Neural cell (in vitro differentiated cells): ENCODE measurements around the gene GDPD5. TPM values are rescaled to one million over a fixed set of nuclear protein-coding genes. Genes with fewer than 3 reads are reported as not detected.

ENCODE experiments used
- H2AFZ ChIP-seq: fragments of 200-600, 300-800 bp; sonication (generic), shearing (Covaris generic); 2 replicates; pipeline ENCODE4 v1.6.0; 2014; ENCODE audit warnings: low read depth, mild to moderate bottlenecking, antibody characterized with exemption, low read length, moderate library complexity
- H3F3A ChIP-seq: fragments of 200-600 bp; shearing (Covaris generic); 2 replicates; pipeline ENCODE4 v1.6.1; 2016; ENCODE audit warnings: mild to moderate bottlenecking, moderate library complexity, mixed read lengths, antibody characterized with exemption, low read length; ENCODE audit not compliant: insufficient read depth, poor library complexity, severe bottlenecking
- H3K27ac ChIP-seq: fragments of 200-600, 300-800 bp; sonication (generic), shearing (Covaris generic); 2 replicates; pipeline ENCODE4 v1.5.1; 2014; ENCODE audit warnings: mild to moderate bottlenecking, low read length, moderate library complexity
- H3K27me3 ChIP-seq: fragments of 300-800, 200-600 bp; sonication (generic), shearing (Covaris generic); 2 replicates; pipeline ENCODE4 v1.6.0; 2014; ENCODE audit warnings: mild to moderate bottlenecking, low read depth, low read length, moderate library complexity; ENCODE audit not compliant: insufficient read depth
- H3K36me3 ChIP-seq: fragments of 300-800, 200-600 bp; sonication (generic), shearing (Covaris generic); 2 replicates; pipeline ENCODE4 v1.5.1; 2014; ENCODE audit warnings: mild to moderate bottlenecking, antibody characterized with exemption, low read length, moderate library complexity; ENCODE audit not compliant: insufficient read depth
- H3K4me2 ChIP-seq: fragments of 300-800, 200-600 bp; sonication (generic), shearing (Covaris generic); 2 replicates; pipeline ENCODE4 v1.6.0; 2014; ENCODE audit warnings: mild to moderate bottlenecking, low read length
- H3K4me3 ChIP-seq: fragments of 300-800, 200-600 bp; sonication (generic), shearing (Covaris generic); 2 replicates; pipeline ENCODE4 v1.5.1; 2014; ENCODE audit warnings: mild to moderate bottlenecking, low read length, moderate library complexity
- H3K79me2 ChIP-seq: fragments of 200-600 bp; shearing (Covaris generic); replicated peaks from 2 replicates; pipeline ENCODE4 v1.6.0; 2014; ENCODE audit warnings: mild to moderate bottlenecking, low read length, moderate library complexity; ENCODE audit not compliant: insufficient read depth
- H3K9ac ChIP-seq: fragments of 300-800, 200-600 bp; sonication (generic), shearing (Covaris generic); 2 replicates; pipeline ENCODE4 v1.6.1; 2016; ENCODE audit warnings: mild to moderate bottlenecking, low read length, mixed read lengths
- H3K9me2 ChIP-seq: fragments of 200-600 bp; shearing (Covaris generic); 2 replicates; pipeline ENCODE4 v1.6.1; 2016; ENCODE audit warnings: mild to moderate bottlenecking, low read length, mixed read lengths; ENCODE audit not compliant: insufficient read depth
- H3K9me3 ChIP-seq: fragments of 200-600, 300-800 bp; sonication (generic), shearing (Covaris generic); 2 replicates; pipeline ENCODE4 v1.6.1; 2016; ENCODE audit warnings: mild to moderate bottlenecking, mixed run types, low read length, moderate library complexity, mixed read lengths
- H4K20me1 ChIP-seq: fragments of 200-600 bp; shearing (Covaris generic); 2 replicates; pipeline ENCODE4 v1.6.1; 2016; ENCODE audit warnings: mild to moderate bottlenecking, mixed run types; ENCODE audit not compliant: insufficient read depth
- EP300 ChIP-seq: fragments of 450-650 bp; conservative IDR thresholded peaks from 2 replicates; pipeline ENCODE4 v1.6.1; 2014; ENCODE audit warnings: antibody characterized with exemption, mild to moderate bottlenecking, moderate library complexity; ENCODE audit not compliant: poor library complexity, severe bottlenecking
- EZH2 ChIP-seq: fragments of 200-600, 300-800 bp; shearing (Covaris generic), sonication (generic); IDR thresholded peaks from 2 replicates; pipeline ENCODE4 v1.6.1; 2014; ENCODE audit warnings: antibody characterized with exemption, low read length, borderline replicate concordance, mild to moderate bottlenecking; ENCODE audit not compliant: insufficient read depth, poor library complexity, severe bottlenecking
- MXI1 ChIP-seq: fragments of 450-650 bp; conservative IDR thresholded peaks from 2 replicates; pipeline ENCODE4 v1.6.1; 2014; ENCODE audit warnings: antibody characterized with exemption, mild to moderate bottlenecking; ENCODE audit not compliant: poor library complexity, severe bottlenecking
- POLR2AphosphoS5 ChIP-seq: IDR thresholded peaks from 2 replicates; pipeline ENCODE4 v1.6.1; 2012
- RAD21 ChIP-seq: fragments of 450-650 bp; conservative IDR thresholded peaks from 2 replicates; pipeline ENCODE4 v1.6.1; 2014; ENCODE audit warnings: antibody characterized with exemption, mild to moderate bottlenecking, moderate library complexity
- SMC3 ChIP-seq: fragments of 450-650 bp; conservative IDR thresholded peaks from 2 replicates; pipeline ENCODE4 v1.6.1; 2014; ENCODE audit warnings: antibody characterized with exemption, mild to moderate bottlenecking, moderate library complexity; ENCODE audit not compliant: poor library complexity
- TAF1 ChIP-seq: IDR thresholded peaks from 2 replicates; pipeline ENCODE4 v1.6.1; 2012; ENCODE audit warnings: low read depth
- polyA plus RNA-seq: library from polyadenylated mRNA; depleted of rRNA; stranded (reverse); fragments of >200 nt; gene quantifications from 2 replicates; pipeline ENCODE4 v1.2.3, GENCODE V29; 2014
- TF ChIP-seq, protein P1 (sequence below): fragments of 450-650 bp; IDR thresholded peaks from 2 replicates; pipeline ENCODE4 v1.5.1; 2014; ENCODE audit warnings: antibody characterized with exemption, mild to moderate bottlenecking, moderate library complexity; ENCODE audit not compliant: poor library complexity, severe bottlenecking
- TF ChIP-seq, protein P2 (sequence below): IDR thresholded peaks from 2 replicates; pipeline ENCODE4 v1.6.1; 2012; ENCODE audit warnings: borderline replicate concordance

GDPD5 gene
- polyA plus RNA-seq, 1 donor from 2014 or later: 19.2 TPM

DNA sequence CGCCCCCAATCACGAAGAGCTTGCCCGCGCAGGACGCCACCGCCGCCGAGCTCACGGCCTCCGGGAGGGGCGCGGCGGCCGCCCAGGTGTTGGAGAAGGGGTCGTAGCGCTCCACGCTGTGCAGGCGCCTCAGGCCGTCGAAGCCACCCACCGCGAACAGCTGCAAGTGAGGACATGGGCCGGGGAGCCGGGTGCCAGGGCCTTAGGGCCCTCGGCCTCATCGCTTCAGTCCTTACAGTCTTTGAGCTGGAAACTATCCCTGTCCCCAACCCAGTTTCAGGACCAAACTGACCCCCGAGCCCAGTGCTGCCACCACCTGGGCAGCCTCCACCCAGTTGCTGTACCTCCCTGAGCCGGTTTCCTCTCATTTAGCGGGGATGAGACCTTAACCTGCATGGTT is 100.3 kb downstream of the GDPD5 start:
- H3K4me2 ChIP-seq: no peak overlapping the region
- H3K27ac ChIP-seq: no peak overlapping the region
- H3K79me2 ChIP-seq: no peaks in the 10 kb centered on the region
- no peaks in the 10 kb centered on the region for H3F3A ChIP-seq
- no peak overlapping the region for H3K9ac ChIP-seq
- H3K36me3 ChIP-seq: no peaks in the 10 kb centered on the region
- peaks cover 8% of the 10 kb centered on the region for H3K27me3 ChIP-seq
- H3K4me3 ChIP-seq: no peak overlapping the region
- no peaks in the 10 kb centered on the region for H3K9me3 ChIP-seq
- TF ChIP-seq MXI1 (no peak), SMC3 (no peak), RAD21 (no peak), EP300 (no peak)
- H2AFZ ChIP-seq: no peak overlapping the region
- no peaks in the 10 kb centered on the region for H3K9me2 ChIP-seq
- H4K20me1 ChIP-seq: no peaks in the 10 kb centered on the region

DNA sequence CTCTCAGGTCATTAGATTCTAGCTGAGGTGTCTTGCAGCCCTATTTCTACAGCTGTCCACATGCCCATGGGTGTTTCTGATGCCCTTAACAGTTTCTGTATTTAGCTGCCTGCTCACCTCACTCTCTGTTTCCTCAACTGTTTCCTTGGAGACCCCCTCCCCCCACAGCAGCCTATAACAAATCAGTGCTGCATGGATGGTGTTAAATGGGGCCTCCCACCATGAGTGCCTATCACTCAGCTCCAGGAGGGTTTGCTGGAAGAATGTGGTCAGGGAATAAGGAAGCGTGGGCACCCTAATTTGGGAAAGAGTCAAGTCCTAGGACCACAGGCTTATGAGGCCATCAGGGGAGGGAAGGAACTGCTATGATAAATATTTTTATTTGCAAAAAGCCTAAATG is 101.3 kb downstream of the GDPD5 start:
- Histone ChIP-seq H3K4me3 (peak overlapping the region; percentile 8), H3K27me3 (peaks cover 4% of the 10 kb centered on the region), H3K36me3 (no peaks in the 10 kb centered on the region), H3K9ac (peak overlapping the region; percentile 45), H3K79me2 (no peaks in the 10 kb centered on the region), H3K9me2 (no peaks in the 10 kb centered on the region), H3K27ac (peak overlapping the region; percentile 74), H3K4me2 (no peak overlapping the region), H2AFZ (no peak overlapping the region), H3K9me3 (no peaks in the 10 kb centered on the region), H4K20me1 (no peaks in the 10 kb centered on the region), H3F3A (no peaks in the 10 kb centered on the region)
- TF ChIP-seq MXI1 (peak; percentile 16), POLR2AphosphoS5 (no peak), EZH2 (no peak), TAF1 (no peak)
- TF ChIP-seq, protein P1, sequence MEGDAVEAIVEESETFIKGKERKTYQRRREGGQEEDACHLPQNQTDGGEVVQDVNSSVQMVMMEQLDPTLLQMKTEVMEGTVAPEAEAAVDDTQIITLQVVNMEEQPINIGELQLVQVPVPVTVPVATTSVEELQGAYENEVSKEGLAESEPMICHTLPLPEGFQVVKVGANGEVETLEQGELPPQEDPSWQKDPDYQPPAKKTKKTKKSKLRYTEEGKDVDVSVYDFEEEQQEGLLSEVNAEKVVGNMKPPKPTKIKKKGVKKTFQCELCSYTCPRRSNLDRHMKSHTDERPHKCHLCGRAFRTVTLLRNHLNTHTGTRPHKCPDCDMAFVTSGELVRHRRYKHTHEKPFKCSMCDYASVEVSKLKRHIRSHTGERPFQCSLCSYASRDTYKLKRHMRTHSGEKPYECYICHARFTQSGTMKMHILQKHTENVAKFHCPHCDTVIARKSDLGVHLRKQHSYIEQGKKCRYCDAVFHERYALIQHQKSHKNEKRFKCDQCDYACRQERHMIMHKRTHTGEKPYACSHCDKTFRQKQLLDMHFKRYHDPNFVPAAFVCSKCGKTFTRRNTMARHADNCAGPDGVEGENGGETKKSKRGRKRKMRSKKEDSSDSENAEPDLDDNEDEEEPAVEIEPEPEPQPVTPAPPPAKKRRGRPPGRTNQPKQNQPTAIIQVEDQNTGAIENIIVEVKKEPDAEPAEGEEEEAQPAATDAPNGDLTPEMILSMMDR: no peak
- TF ChIP-seq, protein P2, sequence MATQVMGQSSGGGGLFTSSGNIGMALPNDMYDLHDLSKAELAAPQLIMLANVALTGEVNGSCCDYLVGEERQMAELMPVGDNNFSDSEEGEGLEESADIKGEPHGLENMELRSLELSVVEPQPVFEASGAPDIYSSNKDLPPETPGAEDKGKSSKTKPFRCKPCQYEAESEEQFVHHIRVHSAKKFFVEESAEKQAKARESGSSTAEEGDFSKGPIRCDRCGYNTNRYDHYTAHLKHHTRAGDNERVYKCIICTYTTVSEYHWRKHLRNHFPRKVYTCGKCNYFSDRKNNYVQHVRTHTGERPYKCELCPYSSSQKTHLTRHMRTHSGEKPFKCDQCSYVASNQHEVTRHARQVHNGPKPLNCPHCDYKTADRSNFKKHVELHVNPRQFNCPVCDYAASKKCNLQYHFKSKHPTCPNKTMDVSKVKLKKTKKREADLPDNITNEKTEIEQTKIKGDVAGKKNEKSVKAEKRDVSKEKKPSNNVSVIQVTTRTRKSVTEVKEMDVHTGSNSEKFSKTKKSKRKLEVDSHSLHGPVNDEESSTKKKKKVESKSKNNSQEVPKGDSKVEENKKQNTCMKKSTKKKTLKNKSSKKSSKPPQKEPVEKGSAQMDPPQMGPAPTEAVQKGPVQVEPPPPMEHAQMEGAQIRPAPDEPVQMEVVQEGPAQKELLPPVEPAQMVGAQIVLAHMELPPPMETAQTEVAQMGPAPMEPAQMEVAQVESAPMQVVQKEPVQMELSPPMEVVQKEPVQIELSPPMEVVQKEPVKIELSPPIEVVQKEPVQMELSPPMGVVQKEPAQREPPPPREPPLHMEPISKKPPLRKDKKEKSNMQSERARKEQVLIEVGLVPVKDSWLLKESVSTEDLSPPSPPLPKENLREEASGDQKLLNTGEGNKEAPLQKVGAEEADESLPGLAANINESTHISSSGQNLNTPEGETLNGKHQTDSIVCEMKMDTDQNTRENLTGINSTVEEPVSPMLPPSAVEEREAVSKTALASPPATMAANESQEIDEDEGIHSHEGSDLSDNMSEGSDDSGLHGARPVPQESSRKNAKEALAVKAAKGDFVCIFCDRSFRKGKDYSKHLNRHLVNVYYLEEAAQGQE: peak; percentile 20

DNA sequence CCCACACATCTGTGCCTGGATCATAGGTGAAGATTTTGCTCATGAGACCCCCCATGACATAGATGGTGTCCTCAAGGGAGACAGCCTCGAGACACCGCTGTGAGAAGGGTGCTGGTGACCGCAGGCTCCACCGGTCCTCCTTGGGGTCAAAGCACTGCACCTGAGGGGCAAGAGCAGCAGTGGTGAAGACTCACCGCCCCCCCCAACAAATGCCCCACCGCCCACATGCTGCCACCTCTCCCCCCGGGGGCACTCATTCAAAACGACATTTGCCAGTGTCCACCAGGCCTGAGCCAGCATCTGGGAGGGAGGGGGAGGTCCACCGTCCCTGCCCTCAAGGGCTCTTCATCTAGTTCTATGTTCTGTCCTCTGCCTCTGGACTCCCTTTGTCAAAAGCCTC is 102.0 kb downstream of the GDPD5 start:
- no peaks in the 10 kb centered on the region for H3F3A ChIP-seq
- H3K79me2 ChIP-seq: no peaks in the 10 kb centered on the region
- H3K9me2 ChIP-seq: no peaks in the 10 kb centered on the region
- H3K36me3 ChIP-seq: no peaks in the 10 kb centered on the region
- no peak overlapping the region for H2AFZ ChIP-seq
- H3K9ac ChIP-seq: peak overlapping the region; percentile 45
- H3K4me3 ChIP-seq: peak overlapping the region; percentile 8
- H3K27ac ChIP-seq: peak overlapping the region; percentile 74
- no peaks in the 10 kb centered on the region for H3K9me3 ChIP-seq
- no peaks in the 10 kb centered on the region for H3K27me3 ChIP-seq
- no peaks in the 10 kb centered on the region for H4K20me1 ChIP-seq
- no peak overlapping the region for H3K4me2 ChIP-seq
- TF ChIP-seq, protein P2: no peak
- TF ChIP-seq EP300 (no peak), POLR2AphosphoS5 (no peak), MXI1 (no peak), RAD21 (no peak), SMC3 (no peak), TAF1 (no peak), EZH2 (no peak)
- TF ChIP-seq, protein P1: no peak
